Measurements from ENCODE around the gene TPRG1L.

GRCh38 chr1:3603571-3604467 is 21.0 kb upstream of the TPRG1L start:
- TF ChIP-seq CTCF (IDR thresholded peaks at IDR 0.05; ENCODE audit: low read length) (no peak), EZH2 (optimal IDR thresholded peaks at IDR 0.05; ENCODE audit: low read depth, low read length) (no peak), EZH2phosphoT487 (IDR thresholded peaks at IDR 0.05; ENCODE audit: low read length) (no peak)

Measured in MM.1S (cell line).